Bladder microvascular endothelial cell (primary cell): ENCODE results near the gene SYT12. TPM values are rescaled to one million over a fixed set of nuclear protein-coding genes. Genes with fewer than 3 reads are reported as not detected.

Experiments
- total RNA-seq: library from RNA; depleted of rRNA; stranded (reverse); fragments of >200 nt; gene quantifications from 2 replicates; pipeline ENCODE4 v1.2.3, GENCODE V29; 2014

Gene SYT12
- 0.50 TPM in 1 of 2 replicates, not detected in the other for total RNA-seq

DNA sequence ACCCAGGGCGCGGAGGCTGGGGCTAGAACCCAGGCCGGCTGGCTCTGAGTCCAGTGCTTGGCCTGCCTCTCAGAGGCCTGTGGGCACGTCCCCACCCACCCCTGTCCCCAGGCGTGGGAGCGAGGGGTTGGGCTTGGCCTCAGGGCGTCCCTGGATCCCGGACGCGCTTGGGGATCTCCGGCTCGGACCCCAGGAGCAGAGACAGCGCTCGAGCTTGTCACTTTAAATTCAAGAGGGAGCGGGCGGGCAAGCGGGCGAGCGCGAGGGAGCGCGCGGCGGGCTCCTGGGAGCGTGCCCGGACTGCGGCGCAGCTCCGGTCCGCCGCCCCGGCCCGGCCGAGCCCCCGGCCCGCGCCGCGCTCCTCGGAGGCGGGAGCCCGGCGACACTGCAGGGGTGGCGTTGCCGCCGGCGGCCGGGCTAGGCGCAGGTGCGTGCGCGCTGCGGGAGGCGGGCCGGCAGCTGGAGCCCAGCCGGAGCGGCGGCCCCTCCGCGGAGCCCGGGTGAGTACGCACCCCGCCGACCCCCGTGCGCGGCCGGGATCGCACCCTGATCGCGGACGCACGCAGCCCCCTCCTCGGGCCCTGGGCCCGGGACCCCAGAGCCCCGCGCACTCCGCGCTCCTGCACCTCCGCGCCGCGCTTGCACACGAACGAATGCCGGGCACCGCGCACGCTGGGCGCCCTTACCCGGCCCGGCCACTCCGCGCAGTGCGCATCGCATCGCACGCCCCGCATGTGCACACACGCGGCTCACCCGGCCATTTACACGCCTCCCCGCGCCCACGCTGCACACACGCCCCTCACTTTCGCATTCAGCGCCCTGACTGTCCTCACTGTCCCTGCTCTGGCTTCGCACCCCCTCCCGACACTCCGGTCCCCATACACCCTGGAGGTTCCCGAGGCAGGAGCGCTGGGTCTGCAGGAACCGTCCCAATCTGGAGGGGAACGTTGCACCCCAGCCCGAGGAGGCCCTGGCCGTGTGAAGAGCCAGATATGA, at the start of gene SYT12:
Gene SYT12, plus strand, starts transcription at position 174 of the 996 bp plus-strand sequence. CDS start 7,011 bp downstream, outside the sequence.

GRCh38 chr11:66974724-66975404, 48.1 kb upstream of the SYT12 start, which contains the start of gene C11orf86:
TSS of gene C11orf86 (plus strand) at chr11:66975304. CDS start at chr11:66975363, 59 bp downstream.

DNA sequence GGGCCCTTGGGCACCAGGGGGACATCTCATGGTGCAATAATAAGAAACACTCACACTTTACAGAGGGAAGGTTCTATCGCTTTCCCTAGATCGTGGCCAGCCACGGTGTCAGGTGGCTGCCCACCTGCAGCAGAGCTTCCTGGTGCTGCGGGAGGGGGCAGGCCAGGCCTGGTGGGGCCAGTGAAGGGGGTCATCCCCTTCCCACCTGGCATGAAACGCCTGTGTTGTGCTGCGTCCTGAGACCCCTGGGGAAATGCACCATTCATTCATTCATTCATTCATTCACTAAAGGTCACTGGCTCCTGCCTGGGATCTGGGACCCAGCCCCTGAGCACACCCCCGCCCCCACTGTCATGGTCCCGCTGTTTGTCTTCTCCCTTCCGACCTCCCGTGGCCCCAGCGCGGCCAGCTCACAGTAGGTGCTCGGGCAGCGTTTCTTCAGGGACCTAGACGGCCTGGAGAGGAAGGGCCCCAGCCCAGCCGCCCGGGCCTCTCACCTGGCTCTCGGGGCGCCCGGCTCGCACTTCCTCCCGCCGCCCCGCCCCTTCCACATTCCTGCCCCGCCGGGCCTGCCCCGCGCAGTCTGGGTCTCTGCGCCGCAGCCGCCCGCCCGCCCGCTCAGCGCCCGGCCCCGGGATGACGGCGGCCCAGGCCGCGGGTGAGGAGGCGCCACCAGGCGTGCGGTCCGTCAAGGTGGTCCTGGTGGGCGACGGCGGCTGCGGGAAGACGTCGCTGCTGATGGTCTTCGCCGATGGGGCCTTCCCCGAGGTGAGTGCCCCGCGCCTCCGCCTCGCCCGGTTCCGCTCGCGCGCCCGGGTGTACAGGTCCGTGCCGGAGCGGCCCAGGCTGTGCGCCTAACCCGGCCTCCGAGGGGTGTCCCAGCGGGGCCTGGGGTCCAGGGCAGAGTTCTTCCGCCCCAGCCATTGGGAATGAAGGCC, 33.6 kb downstream of the SYT12 start, which contains the start of gene RHOD:
Gene RHOD, plus strand, starts transcription at position 581 of the 938 bp plus-strand sequence. Its CDS starts 56 bp downstream, at position 637.

Other genes starting within 250 kb of the SYT12 start
- 13.1 and 16.9 TPM in 2 replicates for gene RCE1, start 179.7 kb upstream of the SYT12 start, total RNA-seq
- 12.8 and 16.3 TPM in 2 replicates for gene LRFN4, start 166.1 kb upstream of the SYT12 start, total RNA-seq
- gene PC, start 64.8 kb upstream of the SYT12 start, total RNA-seq = 7.3 and 12.5 TPM in 2 replicates
- gene C11orf86, start 47.8 kb upstream of the SYT12 start, total RNA-seq = not detected in 2 replicates
- 8.4 and 20.8 TPM in 2 replicates for gene RHOD, start 33.7 kb downstream of the SYT12 start, total RNA-seq
- 26.9 and 71.6 TPM in 2 replicates for gene KDM2A, start 96.1 kb downstream of the SYT12 start, total RNA-seq
- gene GRK2, start 243.3 kb downstream of the SYT12 start, total RNA-seq = 46.2 and 48.2 TPM in 2 replicates